Activated CD8-positive, alpha-beta memory T cell treated with anti-CD3 and anti-CD28 coated beads for 48 hours (primary cell): Measurements from ENCODE around the gene INTS15.
"Not testable (repeated sequence)": the region's sequence is repeated elsewhere in the genome, so short reads cannot be mapped to it uniquely, and the experiment has no call there.

Source experiments
- DNase-seq, 3 experiments: peaks; one replicate each; pipeline ENCODE4 v3.0.0-alpha.2; 2020; ENCODE audit warnings: low read depth in 2 of 3, low spot score in 2 of 3

INTS15 gene

DNA sequence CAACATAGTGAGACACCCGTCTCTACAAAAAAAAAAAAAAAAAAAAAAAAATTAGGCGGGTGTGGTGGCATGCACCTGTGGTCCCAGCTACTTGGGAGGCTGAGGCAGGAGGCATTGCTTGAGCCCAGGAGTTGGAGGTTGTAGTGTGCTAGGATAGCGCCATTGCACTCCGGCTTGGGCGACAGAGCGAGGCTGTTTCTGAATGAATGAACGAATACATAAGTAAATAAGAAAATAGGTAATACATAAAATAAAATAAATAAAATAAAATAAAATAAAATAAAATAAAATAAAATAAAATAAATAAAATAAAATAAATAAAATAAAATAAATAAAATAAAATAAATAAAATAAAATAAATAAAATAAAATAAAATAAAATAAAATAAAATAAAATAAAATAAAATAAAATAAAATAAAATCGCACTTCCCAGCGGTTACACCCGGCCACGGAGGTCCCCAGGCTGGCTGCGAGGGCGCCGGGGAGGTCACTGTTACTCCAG lies 12.9 kb upstream of the INTS15 start:
- not testable (repeated sequence) for DNase-seq

DNA sequence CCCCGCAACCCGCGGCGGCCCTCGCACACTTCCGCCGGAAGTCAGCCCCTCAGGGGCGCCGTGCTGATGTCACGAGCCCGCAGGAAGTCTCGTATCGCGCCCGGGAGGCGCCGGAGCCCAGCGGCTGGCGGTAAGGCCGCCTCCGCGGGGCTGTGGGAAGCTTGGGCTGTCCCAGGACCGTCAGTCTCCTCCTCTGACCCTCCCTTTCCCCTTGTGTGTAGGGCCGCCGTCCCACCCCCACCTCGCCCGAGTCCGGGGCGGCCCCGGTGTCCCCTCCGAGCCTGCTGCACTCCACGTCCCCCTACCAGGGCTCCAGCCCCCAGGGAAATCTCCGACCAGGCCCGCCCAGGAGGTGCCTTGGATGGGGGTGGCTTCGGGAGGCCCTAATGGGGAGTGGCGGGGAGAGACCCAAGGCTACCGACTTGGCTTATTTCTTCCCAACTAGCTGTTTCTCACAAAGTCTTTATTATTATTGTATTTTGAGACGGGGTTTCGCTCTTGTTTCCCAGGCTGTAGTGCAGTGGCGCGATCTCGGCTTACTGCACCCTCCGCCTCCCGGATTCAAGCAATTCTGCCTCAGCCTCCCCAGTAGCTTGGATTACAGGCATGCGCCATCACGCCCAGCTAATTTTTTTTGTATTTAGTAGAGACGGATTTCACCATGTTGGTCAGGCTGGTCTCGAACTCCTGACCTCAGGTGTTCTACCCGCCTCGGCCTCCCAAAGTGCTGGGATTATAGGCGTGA lies 12.3 kb upstream of the INTS15 start, which contains the start of gene ZDHHC4:
Gene ZDHHC4, plus strand, starts transcription at position 86 of the 745 bp plus-strand sequence. CDS start 3,108 bp downstream, outside the sequence.
- peak; percentile 73 to 82 (median 76) for DNase-seq

DNA sequence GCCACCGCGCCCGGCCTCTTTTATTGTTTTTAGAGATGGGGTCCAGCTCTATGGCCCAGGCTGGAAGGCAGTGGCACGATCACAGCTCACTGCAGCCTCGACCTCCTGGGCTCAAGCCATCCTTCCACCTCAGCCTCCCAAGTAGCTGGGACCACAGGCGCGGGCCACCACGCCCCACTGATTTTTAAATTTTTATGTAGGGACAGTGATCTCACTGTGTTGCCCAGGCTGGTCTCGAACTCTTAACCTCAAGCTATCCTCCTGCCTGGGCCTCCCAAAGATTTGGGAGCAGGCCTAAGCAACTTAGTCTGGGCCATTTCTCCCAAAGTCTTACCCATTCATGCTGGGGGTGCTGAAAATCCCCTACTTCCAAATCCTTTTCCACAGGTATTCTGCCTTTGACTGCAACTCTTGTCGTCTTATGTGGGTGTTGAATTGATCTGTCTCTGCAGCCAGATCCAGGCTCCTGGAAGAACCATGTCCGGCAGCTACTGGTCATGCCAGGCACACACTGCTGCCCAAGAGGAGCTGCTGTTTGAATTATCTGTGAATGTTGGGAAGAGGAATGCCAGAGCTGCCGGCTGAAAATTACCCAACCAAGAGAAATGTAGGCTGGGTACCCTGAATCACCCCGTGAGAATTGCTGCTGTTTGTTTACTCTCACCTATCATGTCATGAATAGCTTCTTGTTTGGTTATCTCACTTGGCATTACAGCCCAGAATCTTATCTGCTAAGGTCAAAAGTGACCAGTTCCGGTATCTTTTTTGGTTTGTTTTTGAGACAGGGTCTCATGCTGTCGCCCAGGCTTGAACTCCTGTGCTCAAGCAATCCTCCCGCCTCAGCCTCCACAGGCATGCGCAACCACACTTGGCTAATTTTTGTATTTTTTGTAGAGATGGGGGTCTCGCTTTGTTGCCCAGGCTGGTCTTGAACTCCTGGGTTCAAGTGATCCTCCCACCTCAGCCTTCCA lies 11.4 kb upstream of the INTS15 start:
- no peak for DNase-seq

DNA sequence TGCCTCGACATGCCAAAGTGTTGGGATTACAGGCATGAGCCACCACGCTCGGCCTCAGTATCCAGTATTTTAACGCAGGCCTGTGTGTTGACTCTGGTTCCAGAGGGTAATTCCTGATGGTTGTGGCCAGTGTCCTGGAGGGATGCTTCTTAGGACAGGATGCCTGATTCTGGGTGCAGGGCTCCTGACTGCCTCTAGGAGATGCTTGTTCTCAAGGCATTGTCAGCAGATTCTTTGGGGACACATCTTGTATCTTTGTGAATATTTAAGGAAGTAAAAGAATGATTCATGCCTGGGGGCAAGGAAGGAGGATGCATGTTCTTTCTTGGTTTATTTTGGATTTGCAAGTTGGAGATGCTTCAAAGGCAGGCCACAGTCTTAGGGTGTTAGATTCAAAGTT lies 10.4 kb upstream of the INTS15 start:
- no peak for DNase-seq

DNA sequence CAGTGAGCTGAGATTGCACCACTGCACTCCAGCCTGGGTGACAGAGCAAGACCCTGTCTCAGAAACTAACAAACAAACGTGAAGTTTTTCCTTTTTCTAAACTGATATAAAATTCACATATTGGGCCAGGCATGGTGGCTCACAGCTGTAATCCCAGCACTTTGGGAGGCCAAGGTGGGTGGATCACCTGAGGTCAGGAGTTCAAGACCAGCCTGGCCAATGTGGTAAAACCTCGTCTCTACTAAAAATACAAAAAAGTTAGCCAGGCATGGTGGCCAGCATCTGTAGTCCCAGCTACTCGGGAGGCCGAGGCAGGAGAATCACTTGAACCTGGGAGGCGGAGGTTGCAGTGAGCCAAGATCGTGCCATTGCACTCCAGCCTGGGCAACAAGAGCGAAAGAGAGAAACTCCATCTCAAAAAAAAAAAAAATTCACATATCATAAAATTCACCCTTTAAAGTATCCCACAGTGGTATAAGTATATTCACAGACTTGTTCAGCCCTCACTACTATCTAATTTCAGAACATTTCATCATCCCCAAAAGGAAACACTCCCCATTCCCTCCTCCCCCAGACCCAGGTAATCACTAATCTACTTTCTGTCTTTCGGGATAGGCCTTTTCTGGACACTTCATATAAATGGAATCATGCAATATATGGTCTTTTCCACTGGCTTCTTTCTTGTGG lies 3.9 kb upstream of the INTS15 start:
- DNase-seq = not testable (repeated sequence)

DNA sequence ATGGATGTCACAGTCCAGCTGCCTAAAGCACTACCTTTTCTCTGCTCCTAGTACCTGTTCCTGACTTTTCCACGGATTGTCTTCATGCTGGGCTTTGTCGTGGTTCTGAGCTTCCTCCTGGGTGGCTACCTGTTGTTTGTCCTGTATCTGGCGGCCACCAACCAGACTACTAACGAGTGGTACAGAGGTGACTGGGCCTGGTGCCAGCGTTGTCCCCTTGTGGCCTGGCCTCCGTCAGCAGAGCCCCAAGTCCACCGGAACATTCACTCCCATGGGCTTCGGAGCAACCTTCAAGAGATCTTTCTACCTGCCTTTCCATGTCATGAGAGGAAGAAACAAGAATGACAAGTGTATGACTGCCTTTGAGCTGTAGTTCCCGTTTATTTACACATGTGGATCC lies 1.3 kb upstream of the INTS15 start:
- DNase-seq = no peak

DNA sequence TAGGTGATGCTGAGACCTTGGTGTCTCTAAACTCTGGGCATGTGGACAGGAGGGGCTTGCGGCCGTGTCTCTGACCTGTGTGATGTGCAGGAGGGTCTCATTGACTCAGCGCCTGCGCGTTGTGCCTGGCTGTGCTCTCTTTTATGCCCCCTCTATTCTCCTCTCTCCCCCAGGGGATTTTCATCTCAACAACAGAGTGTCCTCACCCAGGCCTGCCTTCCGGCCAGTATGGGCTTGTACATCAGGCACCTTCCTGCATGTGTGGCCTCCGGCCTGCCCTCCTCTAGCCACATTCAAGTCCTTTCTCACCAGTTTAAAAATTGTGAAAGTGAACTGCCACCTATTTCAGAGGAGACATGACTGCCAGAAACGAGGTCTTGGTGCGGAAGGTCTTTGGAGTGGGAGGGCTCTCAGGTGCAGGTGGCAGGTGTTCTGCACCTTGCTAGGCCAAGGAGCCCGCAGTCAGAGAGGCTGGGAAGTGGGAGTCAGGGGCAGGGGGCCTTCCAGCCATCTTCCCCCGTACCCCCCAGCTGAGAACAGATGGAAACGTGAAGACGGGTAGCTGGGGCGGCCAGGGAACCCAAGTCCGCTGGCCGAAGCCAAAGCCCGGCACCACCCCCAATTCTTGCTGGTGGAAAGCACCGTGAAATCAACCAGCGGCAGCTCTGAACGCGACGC lies 531 bp upstream of the INTS15 start:
- no peak for DNase-seq

DNA sequence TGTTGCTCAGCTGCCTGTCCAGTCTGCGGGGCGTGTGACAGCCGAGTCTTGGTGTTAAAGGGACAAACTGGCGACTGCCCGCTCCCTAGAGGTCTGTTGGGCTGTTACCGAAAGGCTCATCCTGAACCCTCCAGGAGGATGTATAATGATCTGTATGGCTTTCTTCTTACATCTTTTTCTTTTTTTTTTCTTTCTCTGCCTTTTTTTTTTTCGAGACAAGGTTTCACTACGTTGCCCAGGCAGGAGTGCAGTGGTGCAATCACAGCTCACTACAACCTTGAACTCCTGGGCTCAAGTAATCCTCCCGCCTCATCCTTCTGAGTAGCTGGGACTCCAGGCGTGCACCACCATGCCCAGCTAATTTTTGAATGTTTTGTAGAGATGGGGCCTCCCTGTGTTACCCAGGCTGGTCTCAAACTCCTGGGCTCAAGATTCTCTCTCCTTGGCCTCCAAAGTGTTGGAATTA lies 857 bp downstream of the INTS15 start:
- no peak for DNase-seq

DNA sequence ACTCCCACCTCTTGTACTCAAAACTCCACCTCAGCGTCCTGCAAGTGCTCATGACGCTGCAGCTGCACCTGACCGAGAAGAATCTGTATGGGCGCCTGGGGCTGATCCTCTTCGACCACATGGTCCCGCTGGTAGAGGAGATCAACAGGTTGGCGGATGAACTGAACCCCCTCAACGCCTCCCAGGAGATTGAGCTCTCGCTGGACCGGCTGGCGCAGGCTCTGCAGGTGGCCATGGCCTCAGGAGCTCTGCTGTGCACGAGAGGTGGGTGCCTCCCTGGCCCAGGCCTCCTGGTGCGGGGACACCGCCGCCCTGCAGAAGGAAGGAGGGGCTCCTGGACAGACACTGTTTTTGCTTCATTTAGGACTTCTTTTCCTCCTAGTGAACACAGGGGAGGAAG lies 10.3 kb downstream of the INTS15 start:
- no peak for DNase-seq

DNA sequence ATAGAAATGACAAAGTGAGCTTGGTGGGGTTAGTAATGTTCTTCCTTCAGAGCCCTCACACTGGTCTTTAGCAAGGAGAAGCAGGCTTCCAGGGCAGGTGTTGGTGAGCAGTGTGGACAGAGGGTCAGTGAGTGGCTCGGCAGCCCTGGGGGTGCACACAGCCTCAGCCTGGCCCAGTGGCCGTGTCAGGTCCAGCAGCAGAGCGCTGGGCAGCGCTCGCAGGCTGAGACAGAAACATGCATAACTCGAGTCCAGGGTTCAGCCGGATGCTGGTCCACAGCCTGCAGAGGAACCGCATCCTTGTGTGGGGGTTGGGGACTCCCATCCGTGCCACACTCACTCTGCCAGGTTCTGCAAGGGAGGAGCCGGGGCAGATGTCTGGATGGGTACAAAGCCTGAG lies 14.6 kb downstream of the INTS15 start:
- no peak for DNase-seq

DNA sequence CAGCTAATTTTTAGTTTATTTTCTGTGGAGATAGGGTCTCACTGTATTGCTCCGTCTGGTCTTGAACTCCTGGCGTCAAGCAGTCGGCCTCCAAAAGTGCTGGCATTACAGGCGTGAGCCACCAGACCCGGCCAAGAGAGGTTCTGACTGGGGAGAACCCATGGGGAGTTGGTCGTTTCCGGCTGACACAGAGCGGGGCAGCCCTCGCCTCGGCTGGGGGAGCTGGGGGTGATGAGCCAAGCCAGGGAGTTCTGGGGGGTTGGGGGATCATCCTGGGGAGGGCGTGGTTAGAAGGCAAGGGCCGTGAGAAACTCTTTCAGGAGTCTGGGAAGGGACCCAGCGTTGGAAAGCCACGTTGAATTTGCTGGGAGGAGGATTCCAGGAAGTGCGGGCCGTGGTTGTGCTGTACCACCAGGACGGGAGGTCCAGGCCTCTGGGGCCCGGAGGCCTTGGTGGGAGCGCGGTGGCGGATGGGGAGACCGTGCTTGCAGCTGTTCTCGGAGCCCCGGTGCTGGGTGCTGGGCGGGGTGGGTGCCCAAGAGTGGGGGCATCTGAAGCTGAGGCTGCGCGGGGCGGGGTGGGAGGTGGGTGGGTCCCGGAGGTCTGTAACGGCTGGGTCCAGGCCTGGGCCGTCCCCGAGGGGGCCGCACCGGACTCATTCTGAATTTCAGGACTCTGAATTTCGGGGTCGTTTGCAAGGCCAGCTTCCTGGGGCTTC lies 17.2 kb downstream of the INTS15 start:
- DNase-seq = no peak

DNA sequence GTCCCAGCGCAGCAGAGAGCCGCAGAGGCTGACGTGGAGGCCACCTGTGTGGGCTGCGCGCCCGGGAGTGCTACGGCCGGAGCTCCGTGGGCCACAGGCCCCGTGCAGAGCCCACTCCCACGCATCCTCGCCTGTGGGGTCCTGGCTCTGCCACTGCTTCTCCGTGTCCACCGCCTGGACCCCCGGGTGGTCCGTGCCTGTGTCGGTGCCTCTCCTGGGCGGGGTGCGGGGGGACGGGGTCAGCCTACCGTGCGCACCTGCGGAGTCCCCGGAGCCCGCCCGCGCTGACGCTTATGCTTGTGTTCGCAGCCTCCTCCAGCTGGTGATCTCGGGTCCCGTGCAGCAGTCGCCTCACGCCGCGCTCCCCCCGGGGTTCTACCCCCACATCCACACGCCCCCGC lies 17.8 kb downstream of the INTS15 start:
- no peak for DNase-seq

DNA sequence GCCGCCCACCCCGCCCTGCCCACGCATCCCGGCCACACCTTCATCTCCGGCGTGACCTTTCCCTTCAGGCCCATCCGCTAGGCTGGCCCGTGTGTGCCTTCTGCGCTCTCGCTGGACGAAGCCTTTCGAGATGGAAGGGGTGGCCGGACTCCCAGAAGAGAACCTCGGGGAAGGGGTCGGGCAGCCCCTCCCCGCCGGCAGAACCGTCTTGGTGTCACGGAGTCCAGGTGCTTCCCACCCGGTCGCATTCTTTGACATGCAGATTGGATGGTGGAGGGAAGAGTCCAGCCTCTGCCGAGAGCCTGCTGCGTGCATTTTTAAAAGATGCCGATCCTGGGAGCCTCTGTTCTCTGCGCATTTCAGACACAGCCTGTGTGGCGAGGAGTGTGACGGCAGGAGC lies 18.3 kb downstream of the INTS15 start:
- DNase-seq = no peak

DNA sequence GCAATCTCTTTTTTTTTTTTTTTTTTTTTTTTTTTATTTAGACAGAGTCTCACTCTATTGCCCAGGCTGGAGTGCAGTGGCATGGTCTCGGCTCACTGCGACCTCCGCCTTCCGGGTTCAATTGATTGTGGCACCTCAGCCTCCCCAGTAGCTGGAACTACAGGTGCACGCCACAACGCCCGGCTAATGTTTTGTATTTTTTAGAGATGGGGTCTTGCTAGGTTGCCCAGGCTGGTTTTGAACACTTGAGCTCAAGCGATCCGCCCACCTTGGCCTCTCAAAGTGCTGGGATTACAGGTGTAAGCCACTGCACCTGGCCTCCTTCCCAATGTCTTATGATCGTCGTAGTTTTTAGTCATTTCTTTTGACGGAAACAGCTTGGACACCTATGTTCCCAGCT lies 19.0 kb downstream of the INTS15 start:
- DNase-seq = no peak

DNA sequence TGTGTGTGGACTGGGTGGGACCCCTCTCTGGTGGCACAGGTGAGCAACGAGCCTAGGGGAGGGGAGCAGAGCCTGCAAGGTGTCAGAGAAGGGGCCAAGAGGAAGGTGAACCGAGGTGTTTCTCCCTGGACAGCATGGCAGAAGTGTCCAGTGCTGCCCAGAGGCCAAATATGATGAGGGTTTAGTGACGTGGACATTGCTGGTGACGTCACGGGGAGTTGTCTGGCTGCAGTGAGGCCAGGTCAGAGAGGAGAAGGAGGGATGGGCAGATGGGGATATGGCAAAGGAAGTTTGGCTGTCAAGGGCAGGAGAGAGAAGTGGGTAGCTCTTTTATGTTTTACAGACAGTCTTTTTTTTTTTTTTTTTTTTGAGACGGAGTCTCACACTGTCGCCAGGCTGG lies 23.0 kb downstream of the INTS15 start:
- DNase-seq = no peak

DNA sequence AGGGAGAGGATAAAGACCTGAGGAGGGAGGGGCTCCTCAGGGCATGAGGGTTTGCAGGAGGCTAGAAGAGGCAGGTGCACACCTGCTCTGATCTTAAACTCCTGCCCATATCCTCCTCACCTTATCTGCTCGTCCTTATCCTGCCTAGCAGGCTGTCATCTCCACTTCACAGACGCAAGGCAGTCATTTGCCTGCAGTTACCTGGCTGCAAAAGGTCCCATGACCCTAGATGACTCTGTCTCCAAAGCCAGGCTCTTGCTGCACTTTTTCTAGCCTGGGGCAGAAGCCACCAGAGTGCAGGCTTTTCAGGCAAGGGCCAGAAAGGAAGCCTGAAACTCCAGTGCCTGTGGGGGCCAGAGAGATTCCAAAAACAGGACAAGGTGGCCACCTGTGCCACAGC lies 23.9 kb downstream of the INTS15 start:
- DNase-seq = no peak

DNA sequence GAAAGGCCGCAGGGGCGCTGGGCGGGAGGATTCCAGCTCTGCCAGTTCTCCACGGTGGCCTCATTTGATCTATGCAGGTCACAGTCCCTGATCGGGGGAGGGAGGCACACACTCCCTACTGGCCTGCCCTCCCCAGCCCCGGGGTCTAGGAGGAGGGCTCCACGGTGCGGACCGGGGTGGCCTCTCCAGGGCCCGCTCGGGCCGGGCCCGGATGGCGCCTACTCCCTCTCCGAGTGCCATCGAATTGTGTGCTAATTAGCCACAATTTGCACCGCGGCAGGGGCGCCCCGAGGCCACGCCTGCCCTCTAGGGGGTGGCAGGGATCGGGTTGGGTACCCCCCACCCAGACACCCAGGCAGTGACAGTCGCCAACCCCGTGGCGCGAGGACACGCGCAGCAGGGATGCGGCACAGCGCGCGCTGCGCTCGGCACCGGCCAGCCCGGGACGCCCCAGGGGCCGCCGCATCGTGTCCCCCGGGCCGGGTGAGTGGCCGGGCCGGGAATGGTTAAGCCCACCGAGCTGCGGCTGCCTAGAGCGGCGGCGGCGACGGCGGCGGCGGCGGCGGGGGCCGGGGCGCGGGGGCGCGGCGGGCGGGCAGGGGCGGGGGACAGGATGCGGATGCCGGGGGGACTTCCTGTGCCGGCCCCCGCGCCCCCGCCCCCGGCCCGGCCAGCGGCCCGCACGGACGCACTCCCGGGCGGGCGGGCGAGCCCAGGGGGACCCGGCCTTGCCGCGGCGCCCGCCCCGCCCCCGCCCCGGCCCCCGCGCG lies 25.3 kb downstream of the INTS15 start, which contains the start of gene ZNF853:
Gene ZNF853, plus strand, starts transcription at position 658 of the 770 bp plus-strand sequence. CDS start 565 bp downstream, outside the sequence.
- no peak for DNase-seq

DNA sequence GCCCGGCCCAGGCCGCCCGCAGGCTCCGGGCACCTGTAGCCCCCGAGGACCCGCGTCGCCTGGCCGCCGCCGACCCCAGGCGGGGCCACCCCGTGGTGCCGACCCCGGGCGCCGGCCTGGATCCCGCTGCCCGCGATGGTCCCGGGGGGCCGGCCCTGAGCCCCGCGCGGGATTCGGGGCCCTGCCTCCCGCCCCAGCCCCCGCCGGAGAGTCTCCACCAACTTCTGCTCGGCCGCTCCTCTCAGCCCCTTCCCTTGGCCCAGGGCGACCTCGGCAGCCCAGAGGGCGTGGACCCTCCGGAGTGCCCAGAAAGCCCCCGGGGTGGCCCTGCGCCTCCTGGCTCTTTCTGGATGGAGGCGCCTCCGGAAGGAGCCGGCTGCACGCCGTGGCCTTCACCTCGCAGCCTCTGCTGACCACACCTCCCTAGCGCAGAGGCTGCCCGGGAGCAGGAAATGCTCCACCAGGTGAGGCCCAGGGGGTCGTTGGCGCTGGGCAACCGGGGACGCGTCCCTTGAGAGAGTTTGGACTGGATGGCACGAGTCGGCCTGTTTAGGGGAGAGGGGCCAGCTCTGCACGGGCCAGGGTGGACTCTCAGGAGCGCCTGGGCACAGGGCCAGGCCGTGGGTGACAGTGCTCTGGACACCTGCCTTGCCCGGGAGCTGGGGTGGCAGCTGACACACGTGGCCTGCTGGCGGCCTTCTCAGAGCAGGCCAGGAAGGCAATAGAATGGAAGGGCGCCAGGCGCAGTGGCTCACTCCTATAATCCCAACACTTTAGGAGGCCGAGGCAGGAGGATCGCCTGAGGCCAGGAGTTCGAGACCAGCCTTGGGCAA lies 26.1 kb downstream of the INTS15 start:
- DNase-seq = no peak
